HCT116 (cell line): ENCODE measurements around the gene ITPRIPL1. TPM values are rescaled to one million over a fixed set of nuclear protein-coding genes. Genes with fewer than 3 reads are reported as not detected.

Source experiments
- ATAC-seq: fragments of 200-7000 bp; cut with Tn5 transposase; 2 replicates; pipeline ENCODE4 v1.9.1; 2020; ENCODE audit warnings: mild to moderate bottlenecking, moderate library complexity
- BruUV-seq: library from RNA; stranded (reverse); fragments of 400-500 nt; replicated peaks from 2 replicates; lab custom pipeline; 2021; lab: Mats Ljungman, UMichigan
- CTCF ChIA-PET: fragments of 300-600 bp; sonication (Branson Sonifier 250); formaldehyde crosslinking; loops from one replicate; lab custom pipeline; 2021; ENCODE audit warnings: antibody characterized with exemption; lab: Charles Lee
- POLR2A ChIA-PET: fragments of 300-600, 350-600 bp; sonication (Branson Sonifier 250); formaldehyde crosslinking; loops from one replicate; lab custom pipeline; 2021; ENCODE audit warnings: antibody characterized with exemption; lab: Charles Lee
- RAD21 ChIA-PET, 2 experiments: fragments of 300-600 bp; sonication (Branson Sonifier 250); formaldehyde crosslinking; loops; one replicate each; lab custom pipeline; 2023; ENCODE audit warnings: low total read pairs in 2 of 2; ENCODE audit not compliant: uncharacterized antibody in 2 of 2, unreplicated experiment in 2 of 2, low non-redundant PET in 1 of 2; lab: Charles Lee
- DNase-seq: peaks from one replicate; pipeline ENCODE4 v3.0.0-alpha.2; 2010; ENCODE audit warnings: low read depth, low spot score
- H2AFZ ChIP-seq: fragments of 200-600 bp; shearing (Covaris generic), sonication (generic); 2 replicates; pipeline ENCODE4 v1.6.1; 2017; ENCODE audit warnings: low read depth, mixed run types, mixed read lengths, antibody characterized with exemption, low read length; ENCODE audit not compliant: poor library complexity, severe bottlenecking
- H3K27ac ChIP-seq: 2 replicates; pipeline ENCODE4 v1.5.1; 2012; ENCODE audit warnings: low read depth, low read length
- H3K27me3 ChIP-seq: fragments of 200-600 bp; sonication (generic); 2 replicates; pipeline ENCODE4 v1.6.1; 2016; ENCODE audit warnings: mixed run types, low read length, mixed read lengths; ENCODE audit not compliant: insufficient read depth
- H3K36me3 ChIP-seq, 2 experiments: fragments of 200-500 bp in 1 of 2; fragments of 200-600 bp in 1 of 2; sonication (Bioruptor generic) in 1 of 2; sonication (generic) in 1 of 2; 2 replicates each; pipeline versions ENCODE4 v1.5.1 to v1.6.1; 2014 to 2016; ENCODE audit warnings: low read length in 2 of 2, inconsistent platforms in 1 of 2, mixed read lengths in 1 of 2, mixed run types in 1 of 2; ENCODE audit not compliant: insufficient read depth in 2 of 2, control insufficient read depth in 1 of 2
- H3K4me1 ChIP-seq, 2 experiments: fragments of 200-600 bp in 1 of 2; sonication (generic) in 1 of 2; 2 replicates each; pipeline versions ENCODE4 v1.5.1 to v1.6.1; 2012 to 2017; ENCODE audit warnings: low read length in 2 of 2, inconsistent platforms in 1 of 2, mild to moderate bottlenecking in 1 of 2, mixed read lengths in 1 of 2, mixed run types in 1 of 2, moderate library complexity in 1 of 2; ENCODE audit not compliant: insufficient read depth in 2 of 2, control insufficient read depth in 1 of 2
- H3K4me2 ChIP-seq: fragments of 200-600 bp; sonication (generic); 2 replicates; pipeline ENCODE4 v1.6.1; 2017; ENCODE audit warnings: mixed run types, low read length, mixed read lengths
- H3K4me3 ChIP-seq, 2 experiments: fragments of 200-600 bp in 1 of 2; sonication (generic) in 1 of 2; replicated peaks in 1 of 2; 2 replicates each; pipeline ENCODE4 v1.5.1; 2011 to 2016; ENCODE audit warnings: low read length in 2 of 2, control low read depth in 1 of 2, low read depth in 1 of 2, mild to moderate bottlenecking in 1 of 2, mixed read lengths in 1 of 2, mixed run types in 1 of 2
- H3K79me2 ChIP-seq: fragments of 200-600 bp; sonication (generic); 2 replicates; pipeline ENCODE4 v1.6.1; 2017; ENCODE audit warnings: mild to moderate bottlenecking, mixed run types, low read length, moderate library complexity, mixed read lengths; ENCODE audit not compliant: insufficient read depth
- H3K9ac ChIP-seq: fragments of 200-600 bp; sonication (generic); 2 replicates; pipeline ENCODE4 v1.6.1; 2016; ENCODE audit warnings: low read length, mixed read lengths
- H3K9me2 ChIP-seq: fragments of 200-600 bp; sonication (generic), shearing (Covaris generic); 2 replicates; pipeline ENCODE4 v1.6.1; 2017; ENCODE audit warnings: mixed run types, mild to moderate bottlenecking, moderate library complexity; ENCODE audit not compliant: insufficient read depth
- H3K9me3 ChIP-seq, 2 experiments: fragments of 200-500 bp in 1 of 2; fragments of 200-600 bp in 1 of 2; sonication (Bioruptor generic) in 1 of 2; sonication (generic) in 1 of 2; 2 replicates each; pipeline ENCODE4 v1.6.1; 2014 to 2017; ENCODE audit warnings: low read length in 2 of 2, mixed read lengths in 2 of 2, inconsistent platforms in 1 of 2, low read depth in 1 of 2, mild to moderate bottlenecking in 1 of 2, mixed run types in 1 of 2, moderate library complexity in 1 of 2; ENCODE audit not compliant: control insufficient read depth in 1 of 2, insufficient read depth in 1 of 2
- H4K20me1 ChIP-seq: fragments of 200-600 bp; sonication (generic), shearing (Covaris generic); 2 replicates; pipeline ENCODE4 v1.6.1; 2017; ENCODE audit warnings: mixed run types, mild to moderate bottlenecking, moderate library complexity; ENCODE audit not compliant: insufficient read depth
- CTCF ChIP-seq, 3 experiments: fragments of 200-600 bp in 1 of 3; sonication (generic) in 1 of 3; IDR thresholded peaks in 2 of 3; conservative IDR thresholded peaks in 1 of 3; 2 replicates each; pipeline ENCODE4 v1.5.1; 2012 to 2017; ENCODE audit warnings: low read depth in 2 of 3, low read length in 2 of 3, antibody characterized with exemption in 1 of 3, borderline replicate concordance in 1 of 3, control low read depth in 1 of 3, mild to moderate bottlenecking in 1 of 3, mixed read lengths in 1 of 3, mixed run types in 1 of 3, moderate library complexity in 1 of 3; ENCODE audit not compliant: insufficient read depth in 1 of 3
- JUND ChIP-seq: IDR thresholded peaks from 2 replicates; pipeline ENCODE4 v1.6.1; 2012
- RAD21 ChIP-seq: IDR thresholded peaks from 2 replicates; pipeline ENCODE4 v1.6.1; 2012; ENCODE audit warnings: low read depth, mild to moderate bottlenecking
- SIN3A ChIP-seq: IDR thresholded peaks from 2 replicates; pipeline ENCODE4 v1.6.1; 2012; ENCODE audit warnings: low read depth
- ZFX ChIP-seq: fragments of 450-650 bp; IDR thresholded peaks from 2 replicates; pipeline ENCODE4 v1.6.1; 2017
- intact Hi-C: fragments of 100-400 bp; cut with micrococcal nuclease; formaldehyde crosslinking; loops from 2 replicates; pipeline ENCODE4 v1.10.0; 2022
- total RNA-seq: library from RNA; stranded (reverse); gene quantifications from one replicate; pipeline ENCODE4 v1.2.1, GENCODE V29; 2021; ENCODE audit not compliant: unreplicated experiment
- TF ChIP-seq, protein P1 (sequence below): IDR thresholded peaks from 2 replicates; pipeline ENCODE4 v1.6.1; 2012

The ITPRIPL1 gene
- total RNA-seq, 1 experiment from 2014 or later, result 12.4 TPM

GRCh38 chr2:96315005-96315399 is 10.1 kb upstream of the ITPRIPL1 start:
- ATAC-seq (peak; percentile 17; the same call in 1 of the 2 replicates), DNase-seq (no peak)
- no peak for TF ChIP-seq CTCF (IDR thresholded peaks at IDR 0.05 in 2 of 3, conservative IDR thresholded peaks at IDR 0.05 in 1 of 3; ENCODE audit: borderline replicate concordance in 1 of 3, insufficient read depth in 1 of 3, low read depth in 2 of 3, low read length in 2 of 3)
- TF ChIP-seq, protein P1, sequence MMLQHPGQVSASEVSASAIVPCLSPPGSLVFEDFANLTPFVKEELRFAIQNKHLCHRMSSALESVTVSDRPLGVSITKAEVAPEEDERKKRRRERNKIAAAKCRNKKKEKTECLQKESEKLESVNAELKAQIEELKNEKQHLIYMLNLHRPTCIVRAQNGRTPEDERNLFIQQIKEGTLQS, result no peak
- TF ChIP-seq JUND, result no peak
- intact Hi-C loops, result no loop called here
- Histone ChIP-seq H3K9me3 (no peaks in the 10 kb centered on the region; a peak in 1 of 4 replicates), H3K79me2 (no peaks in the 10 kb centered on the region), H3K9me2 (no peaks in the 10 kb centered on the region), H4K20me1 (no peaks in the 10 kb centered on the region), H2AFZ (no peak overlapping the region), H3K4me3 (no peak overlapping the region), H3K9ac (no peak overlapping the region), H3K4me2 (peak overlapping the region; percentile 26), H3K4me1 (peaks cover 0 to 11% of the 10 kb centered on the region in 2 experiments; a peak in 1 of 4 replicates), H3K27me3 (no peaks in the 10 kb centered on the region), H3K27ac (no peak overlapping the region), H3K36me3 (no peaks in the 10 kb centered on the region)
- CTCF ChIA-PET, result no interaction called here
- POLR2A ChIA-PET, result interaction anchor here (1.2 kb wide), 1 partner anchor 10 kb away, joined by 3 read pairs; the partner anchor contains the start of gene ITPRIPL1
- RAD21 ChIA-PET, result no interaction called here
- BruUV-seq, result no TSS peak

- Histone ChIP-seq H3K79me2 (no peaks in the 10 kb centered on the region), H2AFZ (no peak overlapping the region), H3K4me1 (peaks cover 0 to 14% of the 10 kb centered on the region in 2 experiments; a peak in 2 of 4 replicates), H4K20me1 (no peaks in the 10 kb centered on the region), H3K9ac (no peak overlapping the region), H3K27ac (no peak overlapping the region), H3K27me3 (no peaks in the 10 kb centered on the region), H3K4me2 (peak overlapping the region; percentile 26), H3K36me3 (no peaks in the 10 kb centered on the region), H3K4me3 (no peak overlapping the region), H3K9me3 (no peaks in the 10 kb centered on the region; a peak in 1 of 4 replicates), H3K9me2 (no peaks in the 10 kb centered on the region)
- BruUV-seq, result no TSS peak
- DNase-seq (no peak), ATAC-seq (peak; percentile 34; the same call in 1 of the 2 replicates)
- ChIA-PET CTCF (no interaction called here), RAD21 (no interaction called here), POLR2A (interaction anchor here (1.2 kb wide), 1 partner anchor 10 kb away, joined by 3 read pairs; the partner anchor contains the start of gene ITPRIPL1)
- no peak for TF ChIP-seq SIN3A
- TF ChIP-seq RAD21, result no peak
- no peak for TF ChIP-seq ZFX
- TF ChIP-seq CTCF (IDR thresholded peaks at IDR 0.05 in 2 of 3, conservative IDR thresholded peaks at IDR 0.05 in 1 of 3; ENCODE audit: borderline replicate concordance in 1 of 3, insufficient read depth in 1 of 3, low read depth in 2 of 3, low read length in 2 of 3), result no peak
- intact Hi-C loops, result no loop called here
These were observed 9.6 kb upstream of the ITPRIPL1 start for GRCh38 chr2:96315400-96316071.
